ENCODE measurements around the gene VPS72. TPM values are rescaled to one million over a fixed set of nuclear protein-coding genes. Genes with fewer than 3 reads are reported as not detected.

Gene VPS72
- total RNA-seq, 2 experiments from 2014 or later: 67.4 to 86.9 TPM

GRCh38 chr1:151147665-151148064 lies 42.3 kb downstream of the VPS72 start:
- Mint-ChIP-seq H3K36me3 (no peaks in the 10 kb centered on the region), H3K9me3 (no peaks in the 10 kb centered on the region), H3K27ac (no peak overlapping the region), H3K4me1 (peaks cover 11% of the 10 kb centered on the region), H3K4me3 (peak overlapping the region; percentile 92), H3K27me3 (peaks cover 20% of the 10 kb centered on the region)
- POLR2A ChIA-PET: interaction anchor here (2.9 kb wide), 1 partner anchor 9 kb away, joined by 9 read pairs; the partner anchor contains the start of gene TNFAIP8L2
- ATAC-seq (ENCODE audit: low read depth) (no peak), DNase-seq (no peak)

GRCh38 chr1:151147132-151147503 lies 42.9 kb downstream of the VPS72 start:
- POLR2A ChIA-PET: interaction anchor here (0.7 to 2.9 kb wide), 3 partner anchors 10 to 141 kb away, joined by 3 to 9 read pairs (median 3); partner anchors contain the start of gene TNFAIP8L2
- H3K9me3 Mint-ChIP-seq: no peaks in the 10 kb centered on the region
- peaks cover 20% of the 10 kb centered on the region for H3K27me3 Mint-ChIP-seq
- peak overlapping the region; percentile 92 for H3K4me3 Mint-ChIP-seq
- DNase-seq (no peak), ATAC-seq (ENCODE audit: low read depth) (no peak)
- peaks cover 11% of the 10 kb centered on the region for H3K4me1 Mint-ChIP-seq
- no peak overlapping the region for H3K27ac Mint-ChIP-seq
- no peaks in the 10 kb centered on the region for H3K36me3 Mint-ChIP-seq

GRCh38 chr1:151146412-151147131 lies 43.4 kb downstream of the VPS72 start, which contains the start of gene SEMA6C:
SEMA6C (minus strand) TSS chr1:151146631; CDS start chr1:151142621, 4,010 bp downstream.
- no peaks in the 10 kb centered on the region for H3K36me3 Mint-ChIP-seq
- POLR2A ChIA-PET: interaction anchor here (0.7 to 2.9 kb wide), 4 partner anchors 10 to 141 kb away, joined by 3 to 9 read pairs (median 3); partner anchors contain the start of gene TNFAIP8L2
- no peaks in the 10 kb centered on the region for H3K9me3 Mint-ChIP-seq
- ATAC-seq (ENCODE audit: low read depth): peak; percentile 99
- H3K4me3 Mint-ChIP-seq: peak within 1 kb of the TSS; percentile 92
- DNase-seq: peak; percentile 90
- H3K27ac Mint-ChIP-seq: peak within 1 kb of the TSS; percentile 78
- H3K27me3 Mint-ChIP-seq: peaks cover 20% of the 10 kb centered on the region
- H3K4me1 Mint-ChIP-seq: peaks cover 11% of the 10 kb centered on the region

GRCh38 chr1:151146072-151146411 lies 44.0 kb downstream of the VPS72 start:
- ATAC-seq (ENCODE audit: low read depth): peak; percentile 3
- Mint-ChIP-seq H3K4me3 (peak overlapping the region; percentile 92), H3K27me3 (peaks cover 20% of the 10 kb centered on the region), H3K9me3 (no peaks in the 10 kb centered on the region), H3K27ac (peak overlapping the region; percentile 78), H3K36me3 (no peaks in the 10 kb centered on the region), H3K4me1 (peaks cover 11% of the 10 kb centered on the region)
- POLR2A ChIA-PET: interaction anchor here (1.2 kb wide), 1 partner anchor 15 kb away, joined by 3 read pairs; no protein-coding TSS in a partner anchor
- no peak for DNase-seq

GRCh38 chr1:151145304-151146071 lies 44.5 kb downstream of the VPS72 start:
- no peaks in the 10 kb centered on the region for H3K9me3 Mint-ChIP-seq
- no peak for DNase-seq
- H3K4me3 Mint-ChIP-seq: peak overlapping the region; percentile 92
- peaks cover 11% of the 10 kb centered on the region for H3K4me1 Mint-ChIP-seq
- no peak for ATAC-seq (ENCODE audit: low read depth)
- POLR2A ChIA-PET: interaction anchor here (0.6 to 1.2 kb wide), 4 partner anchors 8 to 123 kb away, joined by 3 to 5 read pairs (median 4); partner anchors contain the start of gene VPS72
- H3K36me3 Mint-ChIP-seq: no peaks in the 10 kb centered on the region
- H3K27me3 Mint-ChIP-seq: peaks cover 20% of the 10 kb centered on the region
- H3K27ac Mint-ChIP-seq: no peak overlapping the region

GRCh38 chr1:151144474-151145303 lies 45.3 kb downstream of the VPS72 start:
- H3K9me3 Mint-ChIP-seq: no peaks in the 10 kb centered on the region
- no peak overlapping the region for H3K4me3 Mint-ChIP-seq
- H3K4me1 Mint-ChIP-seq: peaks cover 11% of the 10 kb centered on the region
- peaks cover 20% of the 10 kb centered on the region for H3K27me3 Mint-ChIP-seq
- POLR2A ChIA-PET: interaction anchor here (0.6 to 1.0 kb wide), 3 partner anchors 8 to 123 kb away, joined by 3 to 5 read pairs (median 4); partner anchors contain the start of gene VPS72
- no peak overlapping the region for H3K27ac Mint-ChIP-seq
- DNase-seq (no peak), ATAC-seq (ENCODE audit: low read depth) (no peak)
- no peaks in the 10 kb centered on the region for H3K36me3 Mint-ChIP-seq

GRCh38 chr1:151143986-151144385 lies 46.0 kb downstream of the VPS72 start:
- Mint-ChIP-seq H3K9me3 (no peaks in the 10 kb centered on the region), H3K4me3 (no peak overlapping the region), H3K27me3 (peaks cover 20% of the 10 kb centered on the region), H3K36me3 (no peaks in the 10 kb centered on the region), H3K4me1 (peaks cover 11% of the 10 kb centered on the region), H3K27ac (no peak overlapping the region)
- no peak for ATAC-seq (ENCODE audit: low read depth)
- DNase-seq: no peak
- POLR2A ChIA-PET: no interaction called here

- no peak overlapping the region for H3K27ac Mint-ChIP-seq
- POLR2A ChIA-PET: interaction anchor here (0.7 to 1.3 kb wide), 2 partner anchors 14 to 69 kb away, joined by 4 to 5 read pairs; partner anchors contain the start of gene TNFAIP8L2
- no peak for ATAC-seq (ENCODE audit: low read depth)
- H3K36me3 Mint-ChIP-seq: no peaks in the 10 kb centered on the region
- no peaks in the 10 kb centered on the region for H3K9me3 Mint-ChIP-seq
- no peak for DNase-seq
- peaks cover 20% of the 10 kb centered on the region for H3K27me3 Mint-ChIP-seq
- H3K4me1 Mint-ChIP-seq: peaks cover 11% of the 10 kb centered on the region
- H3K4me3 Mint-ChIP-seq: no peak overlapping the region
These were observed 47.0 kb downstream of the VPS72 start for GRCh38 chr1:151143057-151143435.

GRCh38 chr1:151142411-151143056 lies 47.5 kb downstream of the VPS72 start:
- Mint-ChIP-seq H3K4me3 (no peak overlapping the region), H3K9me3 (no peaks in the 10 kb centered on the region), H3K27ac (no peak overlapping the region), H3K36me3 (no peaks in the 10 kb centered on the region), H3K27me3 (peaks cover 18% of the 10 kb centered on the region), H3K4me1 (peaks cover 8% of the 10 kb centered on the region)
- DNase-seq (no peak), ATAC-seq (ENCODE audit: low read depth) (no peak)
- POLR2A ChIA-PET: interaction anchor here (1.3 kb wide), 1 partner anchor 14 kb away, joined by 5 read pairs; the partner anchor contains the start of gene TNFAIP8L2

- H3K27me3 Mint-ChIP-seq: no peaks in the 10 kb centered on the region
- POLR2A ChIA-PET: no interaction called here
- ATAC-seq (ENCODE audit: low read depth): no peak
- peaks cover 3% of the 10 kb centered on the region for H3K4me1 Mint-ChIP-seq
- DNase-seq: no peak
- H3K36me3 Mint-ChIP-seq: no peaks in the 10 kb centered on the region
- no peak overlapping the region for H3K4me3 Mint-ChIP-seq
- no peak overlapping the region for H3K27ac Mint-ChIP-seq
- no peaks in the 10 kb centered on the region for H3K9me3 Mint-ChIP-seq
These were observed 52.2 kb downstream of the VPS72 start for GRCh38 chr1:151137789-151138188.

- ATAC-seq (ENCODE audit: low read depth): no peak
- POLR2A ChIA-PET: interaction anchor here (1.0 kb wide), 1 partner anchor 76 kb away, joined by 3 read pairs; the partner anchor contains the start of gene CDC42SE1
- no peak for DNase-seq
These were observed 54.3 kb downstream of the VPS72 start for GRCh38 chr1:151135433-151136385.

More at GRCh38 chr1:151135433-151136385, 54.3 kb downstream of the VPS72 start:
- Mint-ChIP-seq H3K9me3 (no peaks in the 10 kb centered on the region), H3K4me3 (no peak overlapping the region), H3K27me3 (no peaks in the 10 kb centered on the region), H3K27ac (peak overlapping the region; percentile 35), H3K4me1 (peaks cover 8% of the 10 kb centered on the region), H3K36me3 (no peaks in the 10 kb centered on the region)
